K562 treated with DMSO at 1 percent for 48 hours (cell line): Measurements from ENCODE around the gene YES1. TPM values are rescaled to one million over a fixed set of nuclear protein-coding genes. Genes with fewer than 3 reads are reported as not detected.

ENCODE experiments used
- total RNA-seq: library from RNA; unstranded; fragments of 300-600 nt; gene quantifications from 2 replicates; pipeline ENCODE4 v1.2.3, GENCODE V29; 2022; ENCODE audit warnings: low replicate concordance; ENCODE audit errors: extremely low read depth

YES1 gene
- total RNA-seq: not detected in 2 replicates

DNA sequence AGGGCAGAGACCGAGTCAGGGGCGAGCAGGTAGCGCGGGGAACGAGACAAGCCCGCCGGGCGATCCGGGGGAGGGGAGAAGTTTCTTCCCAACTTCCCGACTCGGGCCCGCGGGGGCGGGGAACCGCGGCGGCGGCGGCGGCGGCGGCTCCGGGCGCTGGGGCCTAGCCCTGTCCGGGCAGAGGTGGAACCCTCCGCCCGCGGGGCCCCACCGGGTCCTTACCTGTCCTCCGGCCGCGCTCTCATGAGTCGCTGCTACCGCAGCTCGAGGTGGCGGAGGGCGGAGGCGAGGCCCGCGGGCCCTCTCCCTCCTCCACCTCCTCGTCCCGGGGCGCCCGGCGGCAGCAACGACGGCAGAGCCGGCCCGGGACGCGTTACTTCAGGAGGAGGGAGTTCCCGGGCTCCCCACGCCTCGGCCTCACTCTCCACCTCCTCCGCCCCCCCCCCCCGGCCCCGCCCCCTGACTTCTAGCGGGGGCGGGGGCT lies at the start of gene YES1:
Gene YES1 (minus strand): TSS at position 351 of the 484 bp plus-strand sequence. CDS start 55,415 bp downstream, outside the sequence.

GRCh38 chr18:712401-713134 lies 99.5 kb downstream of the YES1 start, which contains the start of gene ENOSF1:
TSS of gene ENOSF1 (minus strand) at chr18:712630. CDS start at chr18:712587, 43 bp downstream.

Other genes with a start within 250 kb of the YES1 start
- gene CETN1, start 231.9 kb downstream of the YES1 start, total RNA-seq: not detected in 2 replicates
- gene CLUL1, start 215.3 kb downstream of the YES1 start, total RNA-seq: not detected in 2 replicates
- gene TYMS, start 154.6 kb downstream of the YES1 start, total RNA-seq: not detected in 2 replicates
- not detected in 2 replicates for gene ENOSF1, start 99.6 kb downstream of the YES1 start, total RNA-seq
- gene ADCYAP1, start 92.6 kb upstream of the YES1 start, total RNA-seq: not detected in 2 replicates